GM19467 (cell line): ENCODE data around the gene HAUS7.

ENCODE experiments used
- ATAC-seq: cut with Tn5 transposase; IDR thresholded peaks from one replicate; pipeline ENCODE4 v1.9.1; 2021; ENCODE audit warnings: mild to moderate bottlenecking, moderate library complexity; ENCODE audit not compliant: unreplicated experiment

The HAUS7 gene

DNA sequence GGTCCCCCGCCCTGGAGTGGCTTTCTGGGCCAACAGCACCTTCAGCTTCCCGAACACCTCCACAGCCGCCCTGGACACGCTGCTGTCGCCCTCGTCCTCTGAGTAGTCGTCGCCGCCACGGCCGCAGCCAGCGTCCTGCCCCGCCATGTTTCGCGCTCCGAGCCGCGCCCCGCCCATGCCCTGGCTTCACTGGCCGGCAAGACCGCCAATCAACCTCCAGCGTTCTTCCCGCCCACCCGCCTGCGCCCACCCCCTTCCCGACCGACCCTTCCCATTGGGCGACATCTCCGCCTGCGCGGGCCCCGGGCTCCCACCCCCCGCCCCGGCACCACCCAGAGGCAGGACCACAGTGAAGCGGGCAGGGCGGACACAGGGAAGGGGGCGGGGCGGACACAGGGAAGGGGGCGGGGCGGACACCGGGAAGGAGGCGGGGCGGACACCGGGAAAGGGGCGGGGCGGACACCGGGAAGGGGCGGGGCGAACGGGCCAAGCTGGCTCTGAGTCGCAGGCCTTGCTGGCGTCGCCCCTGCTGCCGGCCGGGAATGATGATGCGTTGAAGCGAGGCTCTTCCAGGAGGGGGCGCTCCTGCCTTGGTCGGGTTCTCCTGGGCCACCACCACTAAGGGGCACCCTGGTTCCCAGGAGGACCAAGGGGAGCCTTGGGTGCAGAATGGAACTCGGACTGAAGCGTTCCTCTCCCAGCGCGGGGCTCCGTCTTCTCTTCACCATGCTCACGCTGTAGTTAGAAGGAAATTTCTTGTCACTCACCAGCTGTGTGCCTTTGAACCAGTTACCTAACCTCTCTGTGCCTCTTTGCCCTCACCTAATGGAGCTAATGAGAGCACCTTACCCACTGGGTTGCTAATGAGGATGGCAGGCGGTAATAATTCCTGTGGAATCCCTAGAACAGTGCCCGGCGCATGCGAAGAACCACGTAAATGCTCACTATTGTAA lies at the start of gene HAUS7:
Gene HAUS7 (minus strand): TSS at position 166 of the 953 bp plus-strand sequence. CDS start 19 bp downstream, at position 147.
- ATAC-seq, result peak; percentile 73

DNA sequence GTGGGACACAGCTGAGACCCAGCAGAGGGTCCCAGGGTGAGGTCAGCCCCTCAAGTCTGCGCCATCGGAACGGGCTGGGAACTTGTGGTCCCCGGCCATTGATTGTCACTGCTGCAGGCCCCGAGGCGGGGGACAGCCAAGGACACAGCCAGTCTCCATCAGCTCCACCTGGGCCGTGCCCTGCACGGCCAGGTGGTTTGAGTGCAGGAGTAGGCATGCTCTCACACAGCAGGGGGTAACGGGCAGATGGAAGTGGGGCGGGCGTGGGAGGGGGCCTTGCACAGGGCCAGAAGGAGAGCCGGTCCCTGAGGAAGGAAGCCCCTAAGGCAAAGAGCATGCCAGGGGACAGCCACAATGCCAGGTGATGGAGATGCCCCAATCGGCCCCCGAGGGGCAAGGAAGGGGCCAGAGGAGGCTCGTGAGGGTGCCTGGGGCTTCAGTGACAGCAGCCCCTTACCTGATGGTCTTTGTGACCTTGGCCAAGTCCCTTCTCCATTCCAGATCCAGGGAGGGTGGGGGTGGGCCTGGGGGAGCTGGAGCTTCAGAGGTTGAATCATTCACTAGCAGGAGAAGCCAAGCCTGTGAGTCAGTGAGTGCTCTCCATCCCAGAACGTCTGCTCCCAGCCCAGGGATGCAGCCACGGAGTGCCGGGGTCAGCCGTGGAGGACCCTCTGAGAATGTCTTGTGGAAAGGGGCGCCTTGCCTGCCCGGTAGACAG lies 49.4 kb upstream of the HAUS7 start:
- ATAC-seq, result no peak

DNA sequence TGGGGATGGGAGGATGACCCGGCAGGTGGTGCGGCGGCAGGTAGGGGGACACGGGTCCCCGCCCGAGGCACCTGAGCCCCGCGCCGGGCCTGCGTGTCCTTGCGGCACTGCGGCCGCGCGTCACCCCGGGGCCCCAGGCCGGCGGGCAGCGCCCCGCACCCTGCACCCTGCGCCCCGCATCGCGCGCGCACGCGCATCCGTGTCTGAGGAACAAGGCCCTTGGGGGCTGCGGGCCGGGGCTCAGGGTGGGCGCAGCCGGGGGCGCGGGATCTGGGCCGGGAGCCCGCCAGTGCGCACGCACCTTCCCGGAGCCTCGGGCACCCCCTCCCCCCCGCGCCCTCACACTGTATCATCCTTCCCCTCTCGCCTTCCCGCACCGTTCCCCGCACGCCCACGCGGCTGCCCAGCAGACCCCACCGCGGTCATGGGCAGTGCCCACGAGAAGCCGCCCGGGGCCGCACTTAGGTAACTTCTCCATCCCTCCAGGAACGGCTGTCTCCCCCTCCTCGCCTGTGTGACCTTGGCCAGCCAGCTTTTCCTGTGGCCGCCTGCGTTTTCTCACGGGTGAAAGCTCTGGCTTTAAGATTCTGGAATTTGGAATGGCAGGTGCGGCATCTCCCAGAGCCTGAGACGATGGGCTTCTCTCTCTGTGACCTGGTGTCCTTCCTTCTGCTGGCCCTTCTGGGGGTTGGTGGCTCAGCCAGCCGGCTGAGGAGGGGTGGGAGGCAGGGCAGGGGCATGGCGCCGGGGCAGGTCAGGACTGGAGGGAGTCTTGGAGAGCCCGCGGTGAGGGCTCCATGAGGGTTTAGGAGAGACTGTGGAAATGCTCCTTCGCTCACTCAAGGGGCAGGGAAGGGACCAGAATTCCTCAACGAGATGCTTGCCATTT lies 47.8 kb upstream of the HAUS7 start:
- ATAC-seq, result no peak

DNA sequence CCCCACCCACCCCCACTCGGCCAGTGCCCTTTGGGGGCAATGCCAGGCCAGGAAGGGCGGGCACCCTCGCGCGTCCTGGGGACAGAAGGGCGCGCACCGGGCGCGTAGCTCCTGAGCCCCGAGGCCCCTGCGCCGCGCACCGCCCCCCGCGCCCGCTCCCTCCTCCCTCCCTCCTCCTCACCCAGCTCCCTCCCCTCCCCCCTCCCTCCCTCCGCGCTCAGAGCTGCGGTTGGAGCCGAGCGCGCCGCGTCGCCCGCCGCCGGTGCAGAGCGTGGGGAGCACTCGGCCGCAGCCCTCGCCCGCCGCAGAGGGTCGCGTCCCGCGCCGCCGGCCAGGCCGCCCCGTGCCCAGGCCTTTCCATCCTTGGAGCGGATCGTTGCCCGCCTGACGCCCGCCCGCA lies 47.0 kb upstream of the HAUS7 start, which contains the start of gene ATP2B3:
Gene ATP2B3 (plus strand): TSS at position 220 of the 400 bp plus-strand sequence. CDS start 18,606 bp downstream, outside the sequence.
- no peak for ATAC-seq

DNA sequence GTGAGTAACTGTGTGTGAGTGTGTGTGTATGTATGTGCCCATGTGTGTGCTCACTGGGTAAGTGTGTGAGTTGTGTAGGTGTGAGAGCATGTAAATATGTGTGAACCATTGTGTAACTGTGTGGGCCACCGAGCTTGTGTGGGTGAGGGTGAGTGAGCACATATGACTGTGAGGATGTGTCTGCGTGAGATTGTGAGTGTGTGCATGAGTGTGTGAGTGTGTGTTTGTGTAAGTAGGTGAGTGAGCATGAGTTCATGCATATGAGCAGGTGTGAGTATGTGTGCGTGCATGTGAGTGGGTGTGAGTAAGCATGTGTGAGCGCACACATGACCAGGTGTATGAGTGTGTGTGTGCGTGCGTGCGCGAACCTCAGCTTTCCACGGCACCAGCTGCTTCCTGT lies 45.7 kb upstream of the HAUS7 start:
- ATAC-seq, result no peak

DNA sequence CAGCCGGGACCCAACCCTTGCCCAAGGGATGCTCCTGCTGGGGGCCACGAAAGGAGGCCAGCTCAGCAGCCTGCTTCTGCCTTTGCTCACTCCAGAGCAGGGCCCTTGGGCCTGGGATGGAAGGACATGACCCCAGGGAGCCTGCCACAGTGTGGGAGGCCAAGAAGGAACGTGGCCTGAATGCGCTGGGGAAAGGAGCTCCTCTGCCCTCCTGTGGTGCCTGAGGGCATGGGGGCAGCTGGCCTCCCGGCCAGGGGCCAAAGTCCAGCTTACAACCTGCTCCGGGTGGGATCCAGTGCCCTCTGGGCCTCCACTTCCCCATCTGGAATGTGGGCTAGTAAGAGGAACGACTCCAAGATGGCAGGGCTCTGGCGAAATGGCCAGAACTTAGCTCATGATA lies 45.1 kb upstream of the HAUS7 start:
- no peak for ATAC-seq

DNA sequence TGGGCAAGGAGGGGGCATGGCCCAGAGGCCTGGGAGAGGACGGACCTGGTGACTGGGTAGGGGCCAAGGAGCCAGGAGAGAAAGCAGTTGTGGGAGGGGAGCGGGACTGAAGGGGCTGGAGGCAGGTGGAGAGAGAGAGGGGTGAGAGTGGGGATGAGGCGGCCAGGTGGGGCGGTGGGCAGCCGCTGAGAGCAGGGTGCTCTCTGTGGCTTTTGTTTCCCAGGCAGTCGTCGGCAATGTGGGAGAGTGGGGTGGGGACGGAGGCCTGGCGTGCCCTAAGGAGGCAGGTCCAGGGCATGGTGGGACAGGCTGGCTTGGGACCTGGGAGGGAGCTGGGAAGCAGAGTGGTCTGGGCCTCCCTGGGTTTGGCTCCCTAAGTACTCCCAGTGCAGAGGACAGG lies 43.9 kb upstream of the HAUS7 start:
- ATAC-seq, result no peak

DNA sequence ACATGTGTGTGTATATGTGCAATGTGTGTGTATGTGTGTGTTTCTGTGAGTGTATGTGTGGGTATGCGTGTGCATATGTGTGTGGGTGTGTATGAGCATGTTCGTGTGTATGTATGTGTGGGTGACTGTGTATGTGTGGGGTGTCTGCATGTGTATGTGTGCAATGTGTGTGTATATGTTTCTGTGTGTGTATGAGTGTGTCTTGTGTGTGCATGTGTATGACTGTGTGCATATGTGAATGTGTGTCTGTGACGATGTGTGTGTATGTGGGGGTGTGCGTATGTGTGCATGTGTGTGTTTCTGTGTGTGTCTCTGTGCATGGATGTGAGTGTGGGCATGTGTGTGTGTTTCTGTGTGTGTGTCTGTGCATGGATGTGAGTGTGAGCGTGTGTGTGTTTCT lies 42.9 kb upstream of the HAUS7 start:
- no peak for ATAC-seq

DNA sequence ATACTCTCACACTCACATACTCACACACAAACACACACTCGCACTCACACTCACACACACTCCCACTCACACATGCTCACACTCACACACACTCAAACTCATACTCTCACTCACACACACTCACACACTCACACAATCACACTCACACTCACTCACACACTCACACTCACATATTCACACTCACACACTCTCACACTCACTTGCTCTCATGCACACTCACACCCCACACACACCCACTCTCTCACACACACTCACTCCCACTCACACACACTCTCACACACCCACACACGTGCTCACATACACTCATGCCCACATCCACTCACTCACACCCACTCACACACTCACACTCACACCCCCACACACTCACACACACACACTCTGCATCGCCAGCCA lies 42.1 kb upstream of the HAUS7 start:
- ATAC-seq, result no peak

DNA sequence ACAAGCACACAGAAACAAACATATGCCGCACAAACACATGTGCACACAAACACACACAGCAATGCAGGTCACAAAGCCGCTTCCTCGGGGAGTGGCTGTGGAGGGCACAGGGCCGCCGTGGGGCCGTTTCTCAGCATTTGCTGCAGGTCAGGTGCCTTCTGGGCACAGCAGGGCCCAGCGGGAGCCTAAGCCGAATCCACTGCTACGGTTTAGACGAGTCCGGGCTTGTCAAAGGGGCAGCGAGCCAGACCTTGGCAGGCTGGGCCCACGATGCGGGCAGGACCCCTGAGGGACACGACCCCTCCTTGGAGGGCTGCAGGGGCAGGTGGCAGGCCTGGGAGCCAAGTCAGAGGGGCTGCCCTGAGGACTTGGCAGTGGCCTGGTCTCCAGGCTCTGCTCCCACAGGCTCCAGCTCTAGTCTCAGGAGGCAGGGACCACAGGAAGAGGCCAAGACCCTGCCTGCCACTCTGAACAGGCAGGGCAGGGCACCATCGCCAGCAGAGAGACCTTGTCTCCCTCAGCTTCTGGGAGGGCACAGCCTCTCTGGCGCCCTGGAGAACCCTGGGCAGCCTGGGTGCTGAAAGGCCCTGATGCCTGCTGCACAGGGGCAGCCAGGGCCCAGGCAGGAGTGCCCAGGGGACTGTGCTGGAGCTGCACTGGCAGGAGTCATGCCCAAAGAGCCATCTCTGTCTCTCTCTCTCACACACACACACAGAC lies 41.6 kb upstream of the HAUS7 start:
- ATAC-seq, result no peak

DNA sequence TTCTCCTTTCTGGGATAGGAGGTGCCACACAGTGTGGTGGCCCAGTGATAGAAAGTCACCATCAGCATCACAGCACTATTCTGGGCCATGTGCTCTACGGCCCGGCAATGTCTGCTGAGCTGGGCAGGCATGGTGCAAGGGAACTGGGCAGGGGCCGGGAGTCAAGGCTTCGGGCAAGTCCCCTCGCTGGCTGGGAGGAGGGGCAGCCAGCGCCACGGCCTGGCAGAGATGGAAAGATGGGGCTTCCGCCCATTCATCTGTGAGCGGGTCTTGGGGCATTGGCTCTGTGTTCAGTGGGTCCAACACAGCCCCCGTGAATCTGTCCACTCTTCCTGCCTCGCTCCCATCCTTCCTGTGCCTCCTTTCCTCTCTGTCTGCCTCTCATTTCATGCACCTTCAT lies 40.0 kb upstream of the HAUS7 start:
- no peak for ATAC-seq

DNA sequence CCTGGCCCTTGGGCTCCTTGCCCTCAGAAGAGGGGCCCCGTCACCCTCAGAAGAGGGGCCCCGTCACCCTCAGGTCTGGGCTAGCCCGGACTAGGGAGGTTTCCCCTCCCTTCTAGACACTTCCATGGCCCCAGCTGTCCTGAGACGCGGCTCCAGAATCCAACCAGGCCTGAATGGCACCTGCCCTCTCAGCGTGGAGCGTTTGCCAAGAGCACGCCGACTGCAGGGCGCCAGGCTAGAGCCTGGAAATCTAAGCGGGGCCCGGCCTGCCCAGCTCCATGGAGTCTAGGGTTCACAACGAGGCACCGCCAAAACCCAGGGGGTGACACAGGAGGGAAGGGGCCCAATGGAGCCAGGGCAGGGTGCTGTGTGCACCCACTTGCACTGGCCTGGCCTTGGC lies 39.2 kb upstream of the HAUS7 start:
- ATAC-seq, result no peak

DNA sequence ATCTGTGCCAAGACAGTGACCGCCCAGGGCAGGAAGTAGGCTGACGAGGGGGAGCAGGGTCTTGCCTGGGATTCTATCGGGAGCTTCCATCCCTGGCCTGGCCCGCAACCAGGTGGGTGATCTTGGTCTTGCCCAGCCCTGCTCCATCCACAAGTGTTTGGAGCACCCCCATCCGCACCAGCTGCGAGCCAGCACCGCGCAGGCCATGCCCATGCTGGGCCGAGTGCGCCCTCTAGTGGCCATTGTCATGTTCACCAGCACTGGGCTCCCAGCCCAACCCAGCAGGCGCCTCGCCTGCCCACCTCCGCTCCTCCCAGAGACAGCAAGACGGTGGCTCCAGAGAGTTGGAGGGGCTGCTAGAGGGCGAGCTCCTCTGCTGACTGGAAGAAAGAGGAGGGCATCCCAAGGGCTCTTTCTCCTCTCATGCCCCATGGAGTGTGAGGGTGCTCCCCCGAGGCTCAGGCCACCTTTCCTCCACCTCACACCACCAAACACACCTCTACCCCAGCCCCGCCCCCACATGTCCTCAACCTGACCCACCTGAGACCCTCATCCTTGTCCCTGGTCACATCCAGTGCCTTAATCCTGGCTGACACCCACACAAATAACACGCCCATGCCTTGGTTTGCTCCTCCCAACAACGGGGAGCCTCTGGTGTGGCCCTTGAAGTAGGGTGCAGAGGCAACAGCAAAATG lies 37.3 kb upstream of the HAUS7 start:
- peak; percentile 85 for ATAC-seq

DNA sequence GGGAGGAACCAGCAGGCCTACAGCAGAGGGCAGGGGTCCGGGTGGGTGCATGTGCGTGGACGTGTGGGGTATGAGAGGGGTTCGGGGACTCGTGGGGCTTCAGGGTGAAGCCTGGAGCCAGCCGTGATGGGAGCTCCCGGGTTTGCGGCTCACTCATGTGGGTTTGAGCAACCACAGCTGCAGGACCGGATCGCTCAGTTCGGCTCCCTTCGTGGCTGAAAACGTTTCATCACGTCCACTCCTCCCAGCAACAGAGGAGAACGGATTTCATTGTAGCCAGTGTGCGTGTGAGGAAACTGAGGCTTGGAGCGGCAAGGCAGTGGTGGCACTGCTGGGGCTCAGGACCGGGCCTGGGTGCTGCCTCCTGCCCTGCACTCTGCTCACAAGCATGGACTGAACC lies 35.0 kb upstream of the HAUS7 start:
- ATAC-seq, result no peak

DNA sequence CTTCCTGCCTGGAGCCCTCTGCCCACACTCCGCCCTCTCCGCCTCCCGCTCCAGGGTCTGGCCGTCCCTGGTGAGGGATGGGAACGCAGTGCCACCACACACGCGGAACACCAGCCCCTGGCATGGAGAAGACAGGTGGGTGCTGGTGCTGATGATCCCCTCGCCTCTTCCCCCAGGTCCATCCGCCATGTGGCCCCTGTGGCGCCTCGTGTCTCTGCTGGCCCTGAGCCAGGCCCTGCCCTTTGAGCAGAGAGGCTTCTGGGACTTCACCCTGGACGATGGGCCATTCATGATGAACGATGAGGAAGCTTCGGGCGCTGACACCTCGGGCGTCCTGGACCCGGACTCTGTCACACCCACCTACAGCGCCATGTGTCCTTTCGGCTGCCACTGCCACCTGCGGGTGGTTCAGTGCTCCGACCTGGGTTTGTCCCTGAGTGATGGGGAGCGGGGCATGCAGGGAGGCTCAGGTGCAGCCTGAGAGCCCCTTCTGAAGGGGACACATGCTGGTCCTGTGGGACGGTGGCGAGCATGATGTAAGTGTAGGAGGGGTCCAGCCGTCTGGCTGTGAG lies 34.2 kb upstream of the HAUS7 start:
- ATAC-seq, result no peak

DNA sequence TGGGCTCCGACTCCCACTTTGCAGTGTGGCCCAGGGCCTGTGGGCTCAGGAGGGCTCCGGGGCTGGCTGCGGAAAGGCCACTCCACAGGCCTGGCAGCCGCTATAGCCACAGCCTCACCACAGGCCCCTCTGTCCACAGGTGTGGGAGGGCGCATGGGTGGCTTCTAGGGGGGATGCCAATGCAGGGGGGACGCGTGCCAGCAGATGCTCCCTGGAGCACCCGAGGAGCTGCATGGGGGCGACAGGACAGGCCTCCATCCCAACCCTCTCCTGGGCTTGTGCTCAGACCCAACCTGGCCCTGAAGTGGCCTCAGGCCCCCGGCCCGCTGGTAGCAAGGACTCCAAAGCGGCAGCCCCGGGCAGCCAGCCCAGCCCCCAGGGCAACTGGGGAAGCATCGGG lies 32.4 kb upstream of the HAUS7 start:
- ATAC-seq, result no peak

DNA sequence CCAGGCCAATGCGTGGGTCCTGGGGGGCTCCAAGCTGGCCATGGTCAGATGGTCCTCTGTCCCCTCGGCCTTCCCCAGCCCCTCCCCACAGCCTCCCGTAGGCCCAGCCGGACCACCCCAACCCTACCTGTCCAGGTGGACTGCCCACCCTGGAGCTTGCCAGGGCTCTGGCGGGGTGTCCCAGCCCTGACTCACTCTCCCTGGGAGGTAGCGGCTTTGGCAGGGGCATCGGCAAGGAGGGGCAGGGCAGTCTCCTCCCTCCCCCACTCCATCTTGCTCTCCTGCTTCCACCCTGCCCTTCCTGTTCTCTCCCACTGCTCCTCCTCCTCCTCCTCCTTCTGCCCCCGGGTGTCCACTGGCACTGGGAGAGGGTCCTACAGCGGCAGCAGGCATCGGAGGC lies 31.8 kb upstream of the HAUS7 start:
- ATAC-seq, result no peak

DNA sequence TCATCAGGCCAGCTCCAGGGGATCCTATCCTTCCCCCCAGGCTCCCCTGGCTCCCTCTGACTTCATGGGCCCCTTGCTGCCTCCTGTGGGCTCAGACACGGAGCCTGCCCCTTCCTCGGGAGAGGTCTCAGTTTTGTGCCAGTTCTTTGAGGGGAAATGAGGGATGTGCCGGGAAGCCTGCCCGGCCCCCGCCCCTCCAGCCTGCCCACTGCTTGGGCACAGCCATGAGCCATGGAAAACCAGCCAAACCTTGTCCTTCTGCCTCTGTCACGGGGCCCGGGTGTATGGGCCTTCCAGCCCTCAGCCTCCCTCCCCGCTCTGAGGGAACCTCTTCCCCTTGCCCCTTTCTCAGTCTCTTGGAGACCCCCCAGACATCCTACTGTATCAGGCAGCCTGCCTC lies 31.2 kb upstream of the HAUS7 start:
- no peak for ATAC-seq

DNA sequence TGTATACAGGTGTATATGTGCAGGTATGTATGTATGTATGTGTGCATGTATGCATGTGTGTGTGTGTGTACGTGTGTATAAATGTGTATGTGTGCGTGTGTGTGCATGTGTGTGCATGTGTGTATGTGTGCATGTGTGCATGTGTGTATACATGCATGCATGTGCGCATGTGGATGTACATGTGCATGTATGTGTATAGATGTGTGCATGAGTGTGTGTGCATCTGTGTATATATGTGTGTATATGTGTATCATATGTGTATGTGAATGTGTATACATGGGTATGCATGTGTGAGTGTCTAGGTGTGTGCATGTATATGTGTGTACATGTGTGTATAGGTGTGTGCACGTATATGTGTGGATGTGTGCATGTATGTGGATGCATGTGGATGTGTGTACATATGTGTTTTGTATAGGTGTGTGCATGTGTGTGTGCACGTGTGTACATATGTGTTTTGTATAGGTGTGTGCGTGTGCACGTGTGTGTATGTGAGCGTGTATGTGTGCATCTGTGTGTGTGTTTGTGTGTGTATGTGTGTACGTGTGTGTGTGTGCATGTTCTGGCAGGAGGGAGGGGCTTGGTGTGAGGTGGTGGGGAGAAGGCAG lies 30.4 kb upstream of the HAUS7 start:
- no peak for ATAC-seq
